ENCODE measurements around the gene KRTAP12-4. TPM values are rescaled to one million over a fixed set of nuclear protein-coding genes. Genes with fewer than 3 reads are reported as not detected.
"Not testable (repeated sequence)": the region's sequence is repeated elsewhere in the genome, so short reads cannot be mapped to it uniquely, and the experiment has no call there.

The KRTAP12-4 gene
- total and polyA plus RNA-seq, 2 donors (not counting 3 experiments of a cell fraction or from before 2014, with no cell fraction given), result not detected

DNA sequence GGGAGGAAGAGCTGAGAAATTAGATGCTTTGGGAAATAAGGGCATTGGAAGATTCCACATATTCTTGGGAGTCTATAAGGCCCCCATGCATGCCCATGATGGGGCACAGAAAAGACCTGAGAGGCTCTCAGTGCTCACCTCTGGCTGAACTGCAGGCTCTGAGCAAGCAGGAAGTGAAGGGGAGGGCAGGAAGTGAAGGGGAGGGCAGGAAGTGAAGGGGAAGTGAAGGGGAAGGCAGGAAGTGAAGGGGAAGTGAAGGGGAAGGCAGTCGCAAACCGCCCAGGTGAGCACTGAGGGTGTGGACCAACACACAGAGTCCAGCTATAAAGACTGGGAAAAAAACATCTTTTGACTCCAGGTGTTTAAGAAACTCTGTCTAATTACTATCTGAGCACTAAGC lies 24.0 kb downstream of the KRTAP12-4 start:
- ChIA-PET POLR2A (no interaction called here), CTCF (no interaction called here)
- H3K4me3 ChIP-seq (replicated peaks in 1 of 3; ENCODE audit: insufficient read depth in 1 of 3, low read depth in 1 of 3, low read length in 3 of 3), result no peak overlapping the region
- no peaks in the 10 kb centered on the region for H3K36me3 ChIP-seq (ENCODE audit: control insufficient read depth in 2 of 2, extremely low read depth in 1 of 2, insufficient read depth in 2 of 2, low read length in 2 of 2)
- FAIRE-seq (no peak), DNase-seq (ENCODE audit: low read depth, low spot score) (no peak)
- no peak overlapping the region for H3K27ac ChIP-seq (ENCODE audit: insufficient read depth, low read depth, low read length)
- H3K4me2 ChIP-seq (ENCODE audit: insufficient read depth, low read length), result no peak overlapping the region
- no peaks in the 10 kb centered on the region for H3K9me1 ChIP-seq (replicated peaks; ENCODE audit: control insufficient read depth, extremely low read depth, insufficient read depth, low read length)
- H4K20me1 ChIP-seq (replicated peaks; ENCODE audit: control insufficient read depth, extremely low read depth, insufficient read depth, low read length), result no peaks in the 10 kb centered on the region
- TF ChIP-seq POLR2A (IDR thresholded peaks at IDR 0.05; ENCODE audit: low read depth, low read length), result no peak
- H3K9ac ChIP-seq (replicated peaks; ENCODE audit: extremely low read depth, insufficient read depth, low read length), result no peak overlapping the region
- intact Hi-C loops (cut with micrococcal nuclease) (no loop called here), dilution Hi-C loops (cut with MboI; ENCODE audit: extremely low pct_ligation_motif_present, low sequenced_read_pairs) (no loop called here)
- no peaks in the 10 kb centered on the region for H3K9me3 ChIP-seq (replicated peaks; ENCODE audit: control insufficient read depth, insufficient read depth, low read length)
- no TSS peak for BruUV-seq (replicated peaks)
- no peaks in the 10 kb centered on the region for H3K27me3 ChIP-seq (ENCODE audit: control insufficient read depth in 2 of 2, insufficient read depth in 2 of 2, low read length in 2 of 2)
- no peak overlapping the region for H2AFZ ChIP-seq (ENCODE audit: low read depth, low read length)
- no peaks in the 10 kb centered on the region for H3K79me2 ChIP-seq (ENCODE audit: control insufficient read depth, insufficient read depth, low read length)
- H3K4me1 ChIP-seq (ENCODE audit: control insufficient read depth, extremely low read depth, insufficient read depth, low read length), result no peaks in the 10 kb centered on the region

DNA sequence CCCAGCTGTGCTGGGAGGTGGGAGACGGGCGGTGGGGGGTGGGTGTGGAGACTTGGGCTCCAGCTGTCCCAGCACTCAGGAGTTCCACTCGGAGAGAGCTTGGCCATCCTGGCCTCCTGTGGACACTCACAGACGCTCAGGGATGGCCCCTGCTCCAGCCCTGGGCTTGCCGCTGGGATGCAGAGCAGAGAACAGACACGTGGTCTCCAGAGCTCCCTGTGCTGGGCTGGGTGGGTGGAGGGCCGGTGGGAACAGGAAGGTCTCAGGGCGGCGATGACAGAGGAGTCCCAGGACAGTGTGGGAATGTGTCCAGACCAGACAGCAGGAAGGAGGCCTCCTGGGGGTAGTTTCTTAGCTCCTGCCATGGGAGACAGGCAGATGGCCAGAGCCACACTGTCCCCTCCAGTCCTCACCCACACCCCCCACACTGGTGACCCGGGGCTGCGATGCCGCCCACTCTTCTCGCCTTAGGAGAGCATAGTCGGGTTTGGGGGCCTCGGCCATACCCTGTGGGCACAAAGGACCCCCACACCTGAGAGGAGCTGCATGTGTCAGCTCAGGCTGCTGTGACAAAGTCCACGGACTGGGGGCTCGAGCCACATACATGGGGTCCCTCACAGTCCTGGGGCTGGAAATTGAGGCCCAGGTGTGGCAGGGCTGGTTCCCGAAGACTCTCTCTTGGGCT lies 25.6 kb downstream of the KRTAP12-4 start:
- POLR2A ChIA-PET, result no interaction called here
- no peaks in the 10 kb centered on the region for H3K4me1 ChIP-seq (ENCODE audit: control insufficient read depth, extremely low read depth, insufficient read depth, low read length)
- TF ChIP-seq, protein P1, sequence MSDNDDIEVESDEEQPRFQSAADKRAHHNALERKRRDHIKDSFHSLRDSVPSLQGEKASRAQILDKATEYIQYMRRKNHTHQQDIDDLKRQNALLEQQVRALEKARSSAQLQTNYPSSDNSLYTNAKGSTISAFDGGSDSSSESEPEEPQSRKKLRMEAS (IDR thresholded peaks at IDR 0.05; ENCODE audit: insufficient read depth, insufficient read length), result no peak
- TF ChIP-seq MYC (IDR thresholded peaks at IDR 0.05; ENCODE audit: low read depth, low read length) (no peak), POLR2AphosphoS5 (IDR thresholded peaks at IDR 0.05; ENCODE audit: insufficient read depth, low read depth, low read length) (no peak), EZH2 (IDR thresholded peaks at IDR 0.05; ENCODE audit: borderline replicate concordance, low read depth, low read length, severe bottlenecking) (no peak), GATA2 (IDR thresholded peaks at IDR 0.05; ENCODE audit: insufficient read depth, insufficient read length, low read depth, low read length) (no peak), FOS (IDR thresholded peaks at IDR 0.05; ENCODE audit: borderline replicate concordance, insufficient read depth, low read length) (no peak), JUN (IDR thresholded peaks at IDR 0.05; ENCODE audit: borderline replicate concordance, insufficient read depth, insufficient read length, low read depth) (no peak), POLR2A (IDR thresholded peaks at IDR 0.05; ENCODE audit: low read depth, low read length) (no peak)
- TF ChIP-seq, protein P2, sequence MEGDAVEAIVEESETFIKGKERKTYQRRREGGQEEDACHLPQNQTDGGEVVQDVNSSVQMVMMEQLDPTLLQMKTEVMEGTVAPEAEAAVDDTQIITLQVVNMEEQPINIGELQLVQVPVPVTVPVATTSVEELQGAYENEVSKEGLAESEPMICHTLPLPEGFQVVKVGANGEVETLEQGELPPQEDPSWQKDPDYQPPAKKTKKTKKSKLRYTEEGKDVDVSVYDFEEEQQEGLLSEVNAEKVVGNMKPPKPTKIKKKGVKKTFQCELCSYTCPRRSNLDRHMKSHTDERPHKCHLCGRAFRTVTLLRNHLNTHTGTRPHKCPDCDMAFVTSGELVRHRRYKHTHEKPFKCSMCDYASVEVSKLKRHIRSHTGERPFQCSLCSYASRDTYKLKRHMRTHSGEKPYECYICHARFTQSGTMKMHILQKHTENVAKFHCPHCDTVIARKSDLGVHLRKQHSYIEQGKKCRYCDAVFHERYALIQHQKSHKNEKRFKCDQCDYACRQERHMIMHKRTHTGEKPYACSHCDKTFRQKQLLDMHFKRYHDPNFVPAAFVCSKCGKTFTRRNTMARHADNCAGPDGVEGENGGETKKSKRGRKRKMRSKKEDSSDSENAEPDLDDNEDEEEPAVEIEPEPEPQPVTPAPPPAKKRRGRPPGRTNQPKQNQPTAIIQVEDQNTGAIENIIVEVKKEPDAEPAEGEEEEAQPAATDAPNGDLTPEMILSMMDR (IDR thresholded peaks at IDR 0.05; ENCODE audit: extremely low read depth in 1 of 2, insufficient read depth in 1 of 2, low read depth in 1 of 2, low read length in 2 of 2), result no peak
- BruUV-seq (replicated peaks), result no TSS peak
- H3K27ac ChIP-seq (ENCODE audit: insufficient read depth, low read depth, low read length), result no peak overlapping the region
- H3K4me3 ChIP-seq (replicated peaks in 1 of 3; ENCODE audit: insufficient read depth in 1 of 3, low read depth in 1 of 3, low read length in 3 of 3), result no peak overlapping the region
- H3K27me3 ChIP-seq (ENCODE audit: control insufficient read depth in 2 of 2, insufficient read depth in 2 of 2, low read length in 2 of 2), result no peaks in the 10 kb centered on the region
- no peak overlapping the region for H3K4me2 ChIP-seq (ENCODE audit: insufficient read depth, low read length)
- H3K79me2 ChIP-seq (ENCODE audit: control insufficient read depth, insufficient read depth, low read length), result no peaks in the 10 kb centered on the region
- no peaks in the 10 kb centered on the region for H3K36me3 ChIP-seq (ENCODE audit: control insufficient read depth in 2 of 2, extremely low read depth in 1 of 2, insufficient read depth in 2 of 2, low read length in 2 of 2)
- DNase-seq (ENCODE audit: low read depth, low spot score) (no peak), FAIRE-seq (no peak)
- no peaks in the 10 kb centered on the region for H3K9me3 ChIP-seq (replicated peaks; ENCODE audit: control insufficient read depth, insufficient read depth, low read length)
- no peak overlapping the region for H3K9ac ChIP-seq (replicated peaks; ENCODE audit: extremely low read depth, insufficient read depth, low read length)
- CTCF ChIA-PET, result no interaction called here
- no peaks in the 10 kb centered on the region for H3K9me1 ChIP-seq (replicated peaks; ENCODE audit: control insufficient read depth, extremely low read depth, insufficient read depth, low read length)
- dilution Hi-C loops (cut with MboI; ENCODE audit: extremely low pct_ligation_motif_present, low sequenced_read_pairs) (no loop called here), intact Hi-C loops (cut with micrococcal nuclease) (no loop called here)
- no peaks in the 10 kb centered on the region for H4K20me1 ChIP-seq (replicated peaks; ENCODE audit: control insufficient read depth, extremely low read depth, insufficient read depth, low read length)
- H2AFZ ChIP-seq (ENCODE audit: low read depth, low read length), result no peak overlapping the region

DNA sequence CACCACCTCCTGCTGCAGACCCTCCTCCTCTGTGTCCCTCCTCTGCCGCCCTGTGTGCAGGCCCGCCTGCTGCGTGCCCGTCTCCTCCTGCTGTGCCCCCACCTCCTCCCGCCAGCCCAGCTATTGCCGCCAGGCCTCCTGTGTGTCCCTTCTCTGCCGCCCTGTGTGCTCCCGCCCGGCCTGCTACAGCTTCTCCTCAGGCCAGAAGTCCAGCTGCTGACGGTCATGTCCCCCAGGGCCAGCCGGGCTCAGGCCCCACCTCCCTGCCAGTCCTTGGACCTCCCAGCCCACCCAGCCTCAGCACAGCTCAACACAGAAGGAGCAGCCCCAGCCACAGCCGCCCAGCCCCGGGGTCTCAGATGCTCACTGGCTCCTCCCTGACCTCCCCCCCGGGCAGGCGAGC lies 26.6 kb downstream of the KRTAP12-4 start:
- POLR2A ChIA-PET; H3K4me2 ChIP-seq (ENCODE audit: insufficient read depth, low read length); intact Hi-C loops (cut with micrococcal nuclease); H3K9ac ChIP-seq (replicated peaks; ENCODE audit: extremely low read depth, insufficient read depth, low read length); BruUV-seq (replicated peaks); H2AFZ ChIP-seq (ENCODE audit: low read depth, low read length); DNase-seq (ENCODE audit: low read depth, low spot score); H3K27ac ChIP-seq (ENCODE audit: insufficient read depth, low read depth, low read length); FAIRE-seq; CTCF ChIA-PET; H3K4me3 ChIP-seq (replicated peaks in 1 of 3; ENCODE audit: insufficient read depth in 1 of 3, low read depth in 1 of 3, low read length in 3 of 3); H3K36me3 ChIP-seq (ENCODE audit: control insufficient read depth in 2 of 2, extremely low read depth in 1 of 2, insufficient read depth in 2 of 2, low read length in 2 of 2); H4K20me1 ChIP-seq (replicated peaks; ENCODE audit: control insufficient read depth, extremely low read depth, insufficient read depth, low read length); H3K79me2 ChIP-seq (ENCODE audit: control insufficient read depth, insufficient read depth, low read length); H3K4me1 ChIP-seq (ENCODE audit: control insufficient read depth, extremely low read depth, insufficient read depth, low read length); dilution Hi-C loops (cut with MboI; ENCODE audit: extremely low pct_ligation_motif_present, low sequenced_read_pairs); H3K27me3 ChIP-seq (ENCODE audit: control insufficient read depth in 2 of 2, insufficient read depth in 2 of 2, low read length in 2 of 2); H3K9me3 ChIP-seq (replicated peaks; ENCODE audit: control insufficient read depth, insufficient read depth, low read length); H3K9me1 ChIP-seq (replicated peaks; ENCODE audit: control insufficient read depth, extremely low read depth, insufficient read depth, low read length): not testable (repeated sequence)
